SK-N-SH (cell line): ENCODE measurements around the gene CAPZA3. TPM values are rescaled to one million over a fixed set of nuclear protein-coding genes. Genes with fewer than 3 reads are reported as not detected.

Experiments used
- CTCF ChIA-PET: fragments of 300-600, 350-600 bp; formaldehyde crosslinking; extraction: SDS; loops from one replicate; lab custom pipeline; 2021; lab: Yijun Ruan, JAX
- POLR2A ChIA-PET: fragments of 350-600 bp; sonication (Branson Sonifier 250); formaldehyde crosslinking; extraction: SDS; loops from one replicate; lab custom pipeline; 2020; ENCODE audit warnings: antibody characterized with exemption, inconsistent platforms; lab: Yijun Ruan, JAX
- DNase-seq: peaks from one replicate; pipeline ENCODE4 v3.0.0; 2012
- H2AFZ ChIP-seq: fragments of 200-600 bp; sonication (generic); 2 replicates; pipeline ENCODE4 v1.8.1; 2016; ENCODE audit warnings: antibody characterized with exemption, mild to moderate bottlenecking, low read depth
- H3F3A ChIP-seq: fragments of 200-600 bp; sonication (generic); replicated peaks from 2 replicates; pipeline ENCODE3; 2016; ENCODE audit warnings: antibody characterized with exemption, mild to moderate bottlenecking; ENCODE audit not compliant: insufficient read depth
- H3K27ac ChIP-seq, 2 experiments: fragments of 200-500 bp in 1 of 2; fragments of 200-600 bp in 1 of 2; sonication (Bioruptor generic) in 1 of 2; sonication (generic), shearing (Covaris generic) in 1 of 2; 2 replicates each; pipeline versions ENCODE4 v1.5.1 to v1.6.1; 2014 to 2016; ENCODE audit warnings: low read depth in 2 of 2, inconsistent platforms in 1 of 2, low read length in 1 of 2, mild to moderate bottlenecking in 1 of 2, mixed read lengths in 1 of 2
- H3K27me3 ChIP-seq: fragments of 200-600 bp; sonication (generic), shearing (Covaris generic); 2 replicates; pipeline ENCODE4 v1.6.1; 2016; ENCODE audit warnings: mixed run types; ENCODE audit not compliant: insufficient read depth
- H3K36me3 ChIP-seq, 2 experiments: fragments of 200-500 bp in 1 of 2; fragments of 200-600 bp in 1 of 2; sonication (Bioruptor generic) in 1 of 2; sonication (generic) in 1 of 2; replicated peaks in 1 of 2; 2 replicates each; pipeline versions ENCODE3 to v1.5.1; 2014 to 2016; ENCODE audit warnings: low read length in 1 of 2, mild to moderate bottlenecking in 1 of 2; ENCODE audit not compliant: insufficient read depth in 2 of 2, control insufficient read depth in 1 of 2
- H3K4me1 ChIP-seq, 2 experiments: fragments of 200-500 bp in 1 of 2; fragments of 200-600 bp in 1 of 2; sonication (Bioruptor generic) in 1 of 2; sonication (generic), shearing (Covaris generic) in 1 of 2; 2 replicates each; pipeline versions ENCODE4 v1.5.1 to v1.6.1; 2014 to 2016; ENCODE audit warnings: low read depth in 1 of 2, low read length in 1 of 2, mixed run types in 1 of 2; ENCODE audit not compliant: insufficient read depth in 2 of 2, control insufficient read depth in 1 of 2
- H3K4me2 ChIP-seq: fragments of 200-600 bp; sonication (generic), shearing (Covaris generic); 2 replicates; pipeline ENCODE4 v1.6.1; 2017; ENCODE audit warnings: mixed run types
- H3K4me3 ChIP-seq, 2 experiments: fragments of 200-500 bp in 1 of 2; fragments of 200-600 bp in 1 of 2; sonication (Bioruptor generic) in 1 of 2; sonication (generic), shearing (Covaris generic) in 1 of 2; 2 replicates each; pipeline versions ENCODE4 v1.5.1 to v1.8.1; 2014 to 2016; ENCODE audit warnings: low read depth in 2 of 2, inconsistent platforms in 1 of 2, low read length in 1 of 2, mild to moderate bottlenecking in 1 of 2, mixed read lengths in 1 of 2, moderate library complexity in 1 of 2
- H3K79me2 ChIP-seq: fragments of 200-600 bp; sonication (generic); 2 replicates; pipeline ENCODE4 v1.8.1; 2017; ENCODE audit warnings: mild to moderate bottlenecking; ENCODE audit not compliant: insufficient read depth
- H3K9ac ChIP-seq: fragments of 200-600 bp; sonication (generic); 2 replicates; pipeline ENCODE4 v1.6.1; 2017; ENCODE audit warnings: mixed run types
- H3K9me2 ChIP-seq: fragments of 200-600 bp; sonication (generic); 2 replicates; pipeline ENCODE4 v1.6.1; 2017; ENCODE audit warnings: mixed run types
- H3K9me3 ChIP-seq: fragments of 200-600 bp; sonication (generic); 2 replicates; pipeline ENCODE4 v1.6.1; 2017; ENCODE audit warnings: mixed run types, mild to moderate bottlenecking, moderate library complexity
- H4K20me1 ChIP-seq: fragments of 200-600 bp; sonication (generic); 2 replicates; pipeline ENCODE4 v1.6.1; 2017; ENCODE audit warnings: mild to moderate bottlenecking, mixed run types; ENCODE audit not compliant: insufficient read depth
- CHD2 ChIP-seq: fragments of 150-350 bp; IDR thresholded peaks from 2 replicates; pipeline ENCODE4 v1.6.1; 2018; ENCODE audit warnings: low read length; ENCODE audit not compliant: partially characterized antibody
- ELF1 ChIP-seq: IDR thresholded peaks from 2 replicates; pipeline ENCODE4 v1.4.0; 2012
- FOSL2 ChIP-seq: IDR thresholded peaks from 2 replicates; pipeline ENCODE4 v1.4.0; 2012; ENCODE audit warnings: low read depth, mild to moderate bottlenecking, moderate library complexity, borderline replicate concordance
- FOXJ3 ChIP-seq: sonication (generic); formaldehyde crosslinking; IDR thresholded peaks from 2 replicates; pipeline ENCODE4 v1.5.1; 2020; ENCODE audit warnings: mild to moderate bottlenecking, missing genetic modification reagents
- FOXM1 ChIP-seq: IDR thresholded peaks from 2 replicates; pipeline ENCODE4 v1.4.0; 2012; ENCODE audit warnings: low read depth, mild to moderate bottlenecking
- NFIC ChIP-seq: IDR thresholded peaks from 2 replicates; pipeline ENCODE4 v1.4.0; 2012; ENCODE audit warnings: borderline replicate concordance
- NRF1 ChIP-seq: IDR thresholded peaks from 2 replicates; pipeline ENCODE4 v1.6.1; 2012; ENCODE audit warnings: low read depth, mild to moderate bottlenecking, low read length
- PBX3 ChIP-seq: IDR thresholded peaks from 2 replicates; pipeline ENCODE4; 2012
- POLR2AphosphoS5 ChIP-seq: IDR thresholded peaks from 2 replicates; pipeline ENCODE4 v1.6.1; 2012; ENCODE audit warnings: low read depth, low read length
- RFX5 ChIP-seq: IDR thresholded peaks from 2 replicates; pipeline ENCODE4 v1.6.1; 2012; ENCODE audit warnings: mild to moderate bottlenecking, improper control_type of control experiment, low read length
- TAF1 ChIP-seq: IDR thresholded peaks from 2 replicates; pipeline ENCODE4 v1.6.1; 2012; ENCODE audit warnings: low read depth, mild to moderate bottlenecking, low read length, moderate library complexity, borderline replicate concordance
- TCF12 ChIP-seq: IDR thresholded peaks from 2 replicates; pipeline ENCODE4 v1.4.0; 2012
- TEAD4 ChIP-seq: IDR thresholded peaks from 2 replicates; pipeline ENCODE4 v1.4.0; 2012; ENCODE audit warnings: mild to moderate bottlenecking, borderline replicate concordance; ENCODE audit not compliant: insufficient read depth
- WGBS: methylation state at CpG from one replicate; pipeline ENCODE4 v1.1.6; 2017; ENCODE audit warnings: low lambda C conversion rate; 5-methylcytosine and 5-hydroxymethylcytosine counted together
- polyA plus RNA-seq, 3 experiments: library from polyadenylated mRNA; depleted of rRNA; stranded (reverse); fragments of >200 nt; gene quantifications; 2 replicates each; pipeline ENCODE4 v1.2.3, GENCODE V29; 2012
- TF ChIP-seq, protein P1 (sequence below): fragments of 200-600 bp; sonication (generic); IDR thresholded peaks from 2 replicates; pipeline ENCODE4 v1.6.1; 2017; ENCODE audit warnings: antibody characterized with exemption, mild to moderate bottlenecking, moderate library complexity
- TF ChIP-seq, protein P2 (sequence below): fragments of 150-350 bp; IDR thresholded peaks from 2 replicates; pipeline ENCODE4 v1.6.1; 2017; ENCODE audit warnings: antibody characterized with exemption, low read length, low read depth, borderline replicate concordance
- TF ChIP-seq, protein P3 (sequence below): IDR thresholded peaks from 2 replicates; pipeline ENCODE4 v1.4.0; 2012; ENCODE audit warnings: low read depth

The CAPZA3 gene
- polyA plus RNA-seq, 1 of the 3 experiments (the other 2 are of a cell fraction) = not detected

- TF ChIP-seq, protein P1, sequence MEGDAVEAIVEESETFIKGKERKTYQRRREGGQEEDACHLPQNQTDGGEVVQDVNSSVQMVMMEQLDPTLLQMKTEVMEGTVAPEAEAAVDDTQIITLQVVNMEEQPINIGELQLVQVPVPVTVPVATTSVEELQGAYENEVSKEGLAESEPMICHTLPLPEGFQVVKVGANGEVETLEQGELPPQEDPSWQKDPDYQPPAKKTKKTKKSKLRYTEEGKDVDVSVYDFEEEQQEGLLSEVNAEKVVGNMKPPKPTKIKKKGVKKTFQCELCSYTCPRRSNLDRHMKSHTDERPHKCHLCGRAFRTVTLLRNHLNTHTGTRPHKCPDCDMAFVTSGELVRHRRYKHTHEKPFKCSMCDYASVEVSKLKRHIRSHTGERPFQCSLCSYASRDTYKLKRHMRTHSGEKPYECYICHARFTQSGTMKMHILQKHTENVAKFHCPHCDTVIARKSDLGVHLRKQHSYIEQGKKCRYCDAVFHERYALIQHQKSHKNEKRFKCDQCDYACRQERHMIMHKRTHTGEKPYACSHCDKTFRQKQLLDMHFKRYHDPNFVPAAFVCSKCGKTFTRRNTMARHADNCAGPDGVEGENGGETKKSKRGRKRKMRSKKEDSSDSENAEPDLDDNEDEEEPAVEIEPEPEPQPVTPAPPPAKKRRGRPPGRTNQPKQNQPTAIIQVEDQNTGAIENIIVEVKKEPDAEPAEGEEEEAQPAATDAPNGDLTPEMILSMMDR = no peak
- TF ChIP-seq TAF1 (no peak), PBX3 (no peak), ELF1 (no peak)
Measured at GRCh38 chr12:18696971-18697602, 40.8 kb upstream of the CAPZA3 start (continued).

- no peak for TF ChIP-seq TEAD4
- TF ChIP-seq POLR2AphosphoS5 = no peak
- TF ChIP-seq PBX3 = 0 out of 2 replicates have a peak, but pooled peaks have one; percentile 13
- TF ChIP-seq, protein P2, sequence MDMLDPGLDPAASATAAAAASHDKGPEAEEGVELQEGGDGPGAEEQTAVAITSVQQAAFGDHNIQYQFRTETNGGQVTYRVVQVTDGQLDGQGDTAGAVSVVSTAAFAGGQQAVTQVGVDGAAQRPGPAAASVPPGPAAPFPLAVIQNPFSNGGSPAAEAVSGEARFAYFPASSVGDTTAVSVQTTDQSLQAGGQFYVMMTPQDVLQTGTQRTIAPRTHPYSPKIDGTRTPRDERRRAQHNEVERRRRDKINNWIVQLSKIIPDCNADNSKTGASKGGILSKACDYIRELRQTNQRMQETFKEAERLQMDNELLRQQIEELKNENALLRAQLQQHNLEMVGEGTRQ = no peak
- TF ChIP-seq FOXM1 = no peak
- no peak for TF ChIP-seq CHD2
- no peak for TF ChIP-seq RFX5
- peak; percentile 46; the same call in 1 of the 2 replicates for TF ChIP-seq FOSL2
- TF ChIP-seq, protein P3, sequence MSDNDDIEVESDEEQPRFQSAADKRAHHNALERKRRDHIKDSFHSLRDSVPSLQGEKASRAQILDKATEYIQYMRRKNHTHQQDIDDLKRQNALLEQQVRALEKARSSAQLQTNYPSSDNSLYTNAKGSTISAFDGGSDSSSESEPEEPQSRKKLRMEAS = 0 out of 2 replicates have a peak, but pooled peaks have one; percentile 23
- peak; percentile 47 for TF ChIP-seq TCF12
- no peak for TF ChIP-seq FOXJ3 (CRISPR knock-in tag)
- peak; percentile 74; the same call in 1 of the 2 replicates for TF ChIP-seq NFIC
- peak; percentile 21; the same call in 1 of the 2 replicates for TF ChIP-seq NRF1
- POLR2A ChIA-PET = no interaction called here
- CTCF ChIA-PET = no interaction called here
- Histone ChIP-seq H3K4me1 (no peaks in the 10 kb centered on the region; a peak in 1 of 4 replicates), H3K27me3 (no peaks in the 10 kb centered on the region), H4K20me1 (no peaks in the 10 kb centered on the region), H3K9me3 (no peaks in the 10 kb centered on the region), H3K4me3 (no peak overlapping the region), H3K9ac (no peak overlapping the region; the same call in 1 of the 2 replicates), H3K36me3 (no peaks in the 10 kb centered on the region), H2AFZ (no peak overlapping the region), H3K79me2 (no peaks in the 10 kb centered on the region), H3K9me2 (no peaks in the 10 kb centered on the region), H3K4me2 (no peak overlapping the region), H3K27ac (peak overlapping the region; percentile 34 to 65; a peak in 3 of 4 replicates), H3F3A (peaks cover 6% of the 10 kb centered on the region)
- peak; percentile 1 for DNase-seq
- 42% methylated on average over 3 of the region's 3 CpGs for WGBS
Measured at GRCh38 chr12:18700271-18700670, 37.6 kb upstream of the CAPZA3 start.
